ENCODE data around the gene SLC35F2. TPM values are rescaled to one million over a fixed set of nuclear protein-coding genes. Genes with fewer than 3 reads are reported as not detected.

The SLC35F2 gene
- total and polyA plus RNA-seq, 2 of the 8 experiments (the other 6 are each of a cell fraction or from before 2014, with no cell fraction given) = 15.1 to 29.7 TPM

GRCh38 chr11:107821199-107821927 lies 37.2 kb downstream of the SLC35F2 start (continued):
- TF ChIP-seq TAF1 (IDR thresholded peaks at IDR 0.05; ENCODE audit: low read depth, low read length) = no peak
- no peak for TF ChIP-seq CEBPB (IDR thresholded peaks at IDR 0.05; ENCODE audit: low read depth, low read length)

All from H1 (cell line).